ENCODE data around the gene SGK1. TPM values are rescaled to one million over a fixed set of nuclear protein-coding genes. Genes with fewer than 3 reads are reported as not detected.
"Not testable (repeated sequence)": the region's sequence is repeated elsewhere in the genome, so short reads cannot be mapped to it uniquely, and the experiment has no call there.

SGK1 gene
- total and polyA plus RNA-seq, 7 experiments from 2014 or later: 6.9 to 443 (median 21.3) TPM

DNA sequence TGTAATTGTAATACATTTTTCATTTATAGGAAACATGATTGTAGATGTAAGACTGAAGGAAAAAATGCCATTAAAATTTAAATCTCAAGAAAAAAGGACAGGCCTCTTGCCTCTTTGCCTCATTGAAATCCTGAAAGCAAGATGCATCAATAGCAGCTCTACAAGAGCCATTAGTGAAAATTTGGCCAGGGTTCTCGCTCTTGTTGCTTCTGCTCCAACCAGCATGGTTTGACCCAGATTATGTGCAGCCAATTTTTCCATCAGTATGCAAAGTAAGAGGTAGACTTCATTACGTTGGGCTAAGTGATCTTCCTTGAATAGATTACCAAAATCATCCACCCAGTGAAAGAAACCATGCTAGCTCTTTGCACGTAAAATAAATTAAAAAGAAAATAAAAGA, 106.6 kb downstream of the SGK1 start:
- H3K36me3 Mint-ChIP-seq: peaks cover 0 to 3% (median 0%) of the 10 kb centered on the region in 5 donors
- CTCF ChIA-PET: interaction anchor here (0.8 kb wide), 1 partner anchor 10 kb away, joined by 3 read pairs; no protein-coding TSS in a partner anchor

DNA sequence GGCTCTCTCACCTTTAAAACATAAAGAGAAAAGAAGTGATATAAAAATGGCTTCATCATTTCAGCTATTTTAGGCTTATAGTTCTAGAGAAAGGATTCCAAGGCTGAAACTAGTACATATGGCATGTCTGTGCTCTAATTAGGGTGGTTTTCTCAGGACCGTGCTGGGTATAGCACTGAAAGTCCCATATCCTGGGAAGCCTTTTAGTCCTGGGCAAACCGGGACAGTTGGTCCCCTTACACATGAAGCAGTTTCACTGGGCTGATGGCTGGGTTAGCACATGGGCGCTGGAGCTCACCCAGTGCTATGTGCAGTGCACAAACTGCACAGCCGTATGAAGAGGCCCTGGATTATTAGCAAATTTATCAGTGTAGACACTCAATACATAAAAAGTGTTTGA, 110.5 kb downstream of the SGK1 start:
- ChIA-PET CTCF (no interaction called here), POLR2A (no interaction called here)
- Histone ChIP-seq H3K4me1 (ENCODE audit: control insufficient read depth in 2 of 2, insufficient read depth in 2 of 2, low read length in 2 of 2) (no peaks in the 10 kb centered on the region), H3K27ac (ENCODE audit: low read depth, low read length) (no peak overlapping the region), H3K36me3 (ENCODE audit: control insufficient read depth in 2 of 3, insufficient read depth in 3 of 3, low read length in 3 of 3) (no peaks in the 10 kb centered on the region), H3K9me3 (ENCODE audit: control insufficient read depth in 2 of 3, low read length in 3 of 3) (no peaks in the 10 kb centered on the region), H3K27me3 (ENCODE audit: control insufficient read depth in 2 of 2, insufficient read depth in 2 of 2, low read length in 2 of 2) (no peaks in the 10 kb centered on the region), H3K4me3 (ENCODE audit: low read length) (no peak overlapping the region)
- DNase-seq (no peak), ATAC-seq (no peak)
- no peak overlapping the region for H3K27ac Mint-ChIP-seq
- no peak overlapping the region for H3K4me3 Mint-ChIP-seq
- H3K36me3 Mint-ChIP-seq: peaks cover 4 to 11% (median 7%) of the 10 kb centered on the region in 5 donors
- intact Hi-C loops (cut with micrococcal nuclease): no loop called here
- H3K9me3 Mint-ChIP-seq: peaks cover 0 to 17% (median 9%) of the 10 kb centered on the region in 11 donors
- peaks cover 0 to 8% (median 2%) of the 10 kb centered on the region in 7 donors for H3K4me1 Mint-ChIP-seq
- H3K27me3 Mint-ChIP-seq: peaks cover 0 to 3% (median 0%) of the 10 kb centered on the region in 5 donors

More for the DNA sequence above, 106.6 kb downstream of the SGK1 start:
- POLR2A ChIA-PET: interaction anchor here (0.6 kb wide), 1 partner anchor 23 kb away, joined by 3 read pairs; no protein-coding TSS in a partner anchor
- Histone ChIP-seq H3K27me3 (ENCODE audit: control insufficient read depth in 2 of 2, insufficient read depth in 2 of 2, low read length in 2 of 2) (no peaks in the 10 kb centered on the region), H3K36me3 (ENCODE audit: control insufficient read depth in 2 of 3, insufficient read depth in 3 of 3, low read length in 3 of 3) (no peaks in the 10 kb centered on the region), H3K4me1 (ENCODE audit: control insufficient read depth in 2 of 2, insufficient read depth in 2 of 2, low read length in 2 of 2) (no peaks in the 10 kb centered on the region), H3K9me3 (ENCODE audit: control insufficient read depth in 2 of 3, low read length in 3 of 3) (no peaks in the 10 kb centered on the region), H3K4me3 (ENCODE audit: low read length) (no peak overlapping the region), H3K27ac (ENCODE audit: low read depth, low read length) (no peak overlapping the region)
- H3K9me3 Mint-ChIP-seq: peaks cover 0 to 2% (median 0%) of the 10 kb centered on the region in 11 donors
- H3K4me3 Mint-ChIP-seq: no peak overlapping the region
- peak overlapping the region in 1 of 9 donors; percentile 20 for H3K27ac Mint-ChIP-seq
- intact Hi-C loops (cut with micrococcal nuclease): no loop called here
- H3K27me3 Mint-ChIP-seq: no peaks in the 10 kb centered on the region
- H3K4me1 Mint-ChIP-seq: peaks cover 0 to 11% (median 7%) of the 10 kb centered on the region in 7 donors
- ATAC-seq (no peak), DNase-seq (no peak)

DNA sequence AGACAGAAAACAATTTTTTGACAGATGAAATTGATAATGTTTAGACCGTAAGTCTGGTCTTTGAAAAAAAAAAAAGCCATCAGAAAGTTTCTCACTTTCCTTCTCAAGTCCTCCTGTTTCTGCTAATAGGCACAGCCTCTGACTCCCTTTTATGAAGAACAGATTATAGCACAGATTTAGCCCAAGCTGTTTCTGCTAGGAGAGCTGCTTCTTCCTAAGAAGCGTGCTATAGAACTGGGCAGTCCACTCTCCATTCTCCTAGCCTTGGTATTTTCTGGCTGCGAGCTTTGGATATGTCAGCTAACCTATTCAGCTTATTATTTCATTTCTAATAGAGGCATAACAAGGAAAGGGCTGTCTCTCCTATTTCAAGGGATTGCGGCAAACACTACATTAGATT, 112.5 kb downstream of the SGK1 start:
- H3K4me3 ChIP-seq (ENCODE audit: low read length): no peak overlapping the region
- H3K27ac ChIP-seq (ENCODE audit: low read depth, low read length): no peak overlapping the region
- peaks cover 0 to 3% (median 0%) of the 10 kb centered on the region in 5 donors for H3K27me3 Mint-ChIP-seq
- intact Hi-C loops (cut with micrococcal nuclease): no loop called here
- ATAC-seq: no peak
- no peak overlapping the region for H3K4me3 Mint-ChIP-seq
- peaks cover 0 to 8% (median 4%) of the 10 kb centered on the region in 7 donors for H3K4me1 Mint-ChIP-seq
- POLR2A ChIA-PET: no interaction called here
- H3K27ac Mint-ChIP-seq: no peak overlapping the region
- peaks cover 0 to 17% (median 9%) of the 10 kb centered on the region in 11 donors for H3K9me3 Mint-ChIP-seq
- no peak for DNase-seq
- no peaks in the 10 kb centered on the region for H3K27me3 ChIP-seq (ENCODE audit: control insufficient read depth in 2 of 2, insufficient read depth in 2 of 2, low read length in 2 of 2)
- H3K36me3 Mint-ChIP-seq: peaks cover 4 to 11% (median 7%) of the 10 kb centered on the region in 5 donors
- no peaks in the 10 kb centered on the region for H3K9me3 ChIP-seq (ENCODE audit: control insufficient read depth in 2 of 3, low read length in 3 of 3)
- CTCF ChIA-PET: interaction anchor here (1.0 kb wide), 1 partner anchor 27 kb away, joined by 4 read pairs; no protein-coding TSS in a partner anchor
- no peaks in the 10 kb centered on the region for H3K36me3 ChIP-seq (ENCODE audit: control insufficient read depth in 2 of 3, insufficient read depth in 3 of 3, low read length in 3 of 3)
- H3K4me1 ChIP-seq (ENCODE audit: control insufficient read depth in 2 of 2, insufficient read depth in 2 of 2, low read length in 2 of 2): no peaks in the 10 kb centered on the region

DNA sequence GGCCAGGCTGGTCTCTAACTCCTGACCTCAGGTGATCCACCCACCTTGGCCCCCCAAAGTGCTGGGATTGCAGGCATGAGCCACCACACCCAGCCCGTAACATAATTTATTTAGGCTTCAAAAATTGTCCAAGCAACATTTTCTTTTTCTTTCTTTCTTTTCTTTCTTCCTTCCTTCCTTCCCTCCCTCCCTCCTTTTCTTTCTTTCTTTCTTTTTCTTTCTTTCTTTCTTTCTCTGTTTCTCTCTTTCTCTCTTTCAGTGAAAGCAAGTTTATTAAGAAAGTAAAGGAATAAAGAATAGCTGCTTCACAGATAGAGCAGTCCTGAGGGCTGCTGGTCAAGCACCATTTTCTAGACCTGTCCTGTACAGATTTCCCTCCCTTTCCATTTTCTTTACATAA, 113.2 kb downstream of the SGK1 start:
- CTCF ChIA-PET; H3K36me3 ChIP-seq (ENCODE audit: control insufficient read depth in 2 of 3, insufficient read depth in 3 of 3, low read length in 3 of 3); ATAC-seq; intact Hi-C loops (cut with micrococcal nuclease); POLR2A ChIA-PET; H3K27ac Mint-ChIP-seq; DNase-seq; H3K4me3 Mint-ChIP-seq; H3K27me3 Mint-ChIP-seq; H3K9me3 ChIP-seq (ENCODE audit: control insufficient read depth in 2 of 3, low read length in 3 of 3); H3K4me3 ChIP-seq (ENCODE audit: low read length); H3K27ac ChIP-seq (ENCODE audit: low read depth, low read length); H3K4me1 ChIP-seq (ENCODE audit: control insufficient read depth in 2 of 2, insufficient read depth in 2 of 2, low read length in 2 of 2); H3K27me3 ChIP-seq (ENCODE audit: control insufficient read depth in 2 of 2, insufficient read depth in 2 of 2, low read length in 2 of 2): not testable (repeated sequence)
- peaks cover 0 to 12% (median 4%) of the 10 kb centered on the region in 7 donors for H3K4me1 Mint-ChIP-seq
- peaks cover 4 to 11% (median 6%) of the 10 kb centered on the region in 5 donors for H3K36me3 Mint-ChIP-seq
- peaks cover 0 to 17% (median 9%) of the 10 kb centered on the region in 11 donors for H3K9me3 Mint-ChIP-seq

DNA sequence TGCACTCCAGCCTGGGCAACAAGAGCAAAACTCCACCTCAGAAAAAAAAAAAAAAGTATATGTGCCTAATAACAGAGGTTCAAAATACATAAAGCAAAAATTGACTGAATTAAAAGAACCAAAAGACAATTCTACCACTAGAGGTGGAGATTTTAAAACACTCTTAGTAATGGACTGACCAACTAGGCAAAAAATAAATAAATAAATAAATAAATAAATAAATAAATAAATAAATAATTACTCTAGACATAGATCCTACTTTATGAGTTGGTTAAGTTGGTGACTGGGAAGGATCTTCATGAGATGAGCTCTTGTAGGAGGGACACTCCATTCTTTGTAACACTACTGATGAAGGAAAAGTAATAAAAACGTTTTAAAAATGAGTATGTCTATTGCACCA, 113.9 kb downstream of the SGK1 start:
- Mint-ChIP-seq H3K9me3 (peaks cover 0 to 17% (median 9%) of the 10 kb centered on the region in 11 donors), H3K27ac (no peak overlapping the region), H3K4me3 (no peak overlapping the region), H3K27me3 (peaks cover 0 to 3% (median 0%) of the 10 kb centered on the region in 5 donors), H3K4me1 (peaks cover 0 to 16% (median 4%) of the 10 kb centered on the region in 7 donors), H3K36me3 (peaks cover 4 to 11% (median 6%) of the 10 kb centered on the region in 5 donors)
- CTCF ChIA-PET: interaction anchor here (0.6 kb wide), 1 partner anchor 140 kb away, joined by 3 read pairs; no protein-coding TSS in a partner anchor
- no peaks in the 10 kb centered on the region for H3K36me3 ChIP-seq (ENCODE audit: control insufficient read depth in 2 of 3, insufficient read depth in 3 of 3, low read length in 3 of 3)
- DNase-seq: no peak
- no peaks in the 10 kb centered on the region for H3K27me3 ChIP-seq (ENCODE audit: control insufficient read depth in 2 of 2, insufficient read depth in 2 of 2, low read length in 2 of 2)
- intact Hi-C loops (cut with micrococcal nuclease): no loop called here
- H3K4me1 ChIP-seq (ENCODE audit: control insufficient read depth in 2 of 2, insufficient read depth in 2 of 2, low read length in 2 of 2): no peaks in the 10 kb centered on the region
- no peak for ATAC-seq
- no peak overlapping the region for H3K4me3 ChIP-seq (ENCODE audit: low read length)
- H3K9me3 ChIP-seq (ENCODE audit: control insufficient read depth in 2 of 3, low read length in 3 of 3): no peaks in the 10 kb centered on the region
- H3K27ac ChIP-seq (ENCODE audit: low read depth, low read length): no peak overlapping the region
- POLR2A ChIA-PET: interaction anchor here (0.7 kb wide), 1 partner anchor 9 kb away, joined by 3 read pairs; no protein-coding TSS in a partner anchor

DNA sequence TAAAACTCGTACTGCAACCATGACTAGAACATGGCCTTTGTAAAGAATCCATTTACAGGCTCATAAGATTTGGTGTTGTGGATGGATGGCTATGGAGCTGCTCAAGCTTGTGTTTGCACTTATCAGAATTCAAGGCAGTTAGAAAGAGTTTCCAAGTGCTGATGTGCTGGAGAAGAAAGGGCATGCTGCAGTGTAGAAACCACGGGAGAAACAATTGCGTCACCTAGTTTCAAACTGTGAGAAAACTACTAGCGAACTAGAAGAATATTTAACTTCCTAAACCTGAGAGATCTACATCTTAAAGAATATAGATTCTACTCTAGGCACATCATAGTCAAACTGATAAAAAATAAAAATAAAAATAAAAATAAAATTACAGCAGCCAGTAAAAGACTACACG, 116.2 kb downstream of the SGK1 start:
- ChIA-PET CTCF (no interaction called here), POLR2A (no interaction called here)
- intact Hi-C loops (cut with micrococcal nuclease): no loop called here
- peaks cover 0 to 17% (median 9%) of the 10 kb centered on the region in 11 donors for H3K9me3 Mint-ChIP-seq
- Histone ChIP-seq H3K36me3 (ENCODE audit: control insufficient read depth in 2 of 3, insufficient read depth in 3 of 3, low read length in 3 of 3) (no peaks in the 10 kb centered on the region), H3K27me3 (ENCODE audit: control insufficient read depth in 2 of 2, insufficient read depth in 2 of 2, low read length in 2 of 2) (no peaks in the 10 kb centered on the region), H3K9me3 (ENCODE audit: control insufficient read depth in 2 of 3, low read length in 3 of 3) (no peaks in the 10 kb centered on the region), H3K4me3 (ENCODE audit: low read length) (no peak overlapping the region), H3K4me1 (ENCODE audit: control insufficient read depth in 2 of 2, insufficient read depth in 2 of 2, low read length in 2 of 2) (no peaks in the 10 kb centered on the region), H3K27ac (ENCODE audit: low read depth, low read length) (no peak overlapping the region)
- DNase-seq (no peak), ATAC-seq (no peak)
- no peak overlapping the region for H3K27ac Mint-ChIP-seq
- peaks cover 0 to 3% (median 0%) of the 10 kb centered on the region in 5 donors for H3K27me3 Mint-ChIP-seq
- H3K4me3 Mint-ChIP-seq: no peak overlapping the region
- peaks cover 0 to 20% (median 7%) of the 10 kb centered on the region in 7 donors for H3K4me1 Mint-ChIP-seq
- H3K36me3 Mint-ChIP-seq: peaks cover 4 to 15% (median 8%) of the 10 kb centered on the region in 5 donors
